DMS153 treated with DMSO at 0.1 percent for 48 hours (cell line): ENCODE data around the gene GANAB.
"Not testable (repeated sequence)": the region's sequence is repeated elsewhere in the genome, so short reads cannot be mapped to it uniquely, and the experiment has no call there.

ENCODE experiments used
- DNase-seq: peaks from one replicate; lab custom pipeline; 2025; ENCODE audit not compliant: unreplicated experiment; lab: John Stamatoyannopoulos, UW

The GANAB gene

DNA sequence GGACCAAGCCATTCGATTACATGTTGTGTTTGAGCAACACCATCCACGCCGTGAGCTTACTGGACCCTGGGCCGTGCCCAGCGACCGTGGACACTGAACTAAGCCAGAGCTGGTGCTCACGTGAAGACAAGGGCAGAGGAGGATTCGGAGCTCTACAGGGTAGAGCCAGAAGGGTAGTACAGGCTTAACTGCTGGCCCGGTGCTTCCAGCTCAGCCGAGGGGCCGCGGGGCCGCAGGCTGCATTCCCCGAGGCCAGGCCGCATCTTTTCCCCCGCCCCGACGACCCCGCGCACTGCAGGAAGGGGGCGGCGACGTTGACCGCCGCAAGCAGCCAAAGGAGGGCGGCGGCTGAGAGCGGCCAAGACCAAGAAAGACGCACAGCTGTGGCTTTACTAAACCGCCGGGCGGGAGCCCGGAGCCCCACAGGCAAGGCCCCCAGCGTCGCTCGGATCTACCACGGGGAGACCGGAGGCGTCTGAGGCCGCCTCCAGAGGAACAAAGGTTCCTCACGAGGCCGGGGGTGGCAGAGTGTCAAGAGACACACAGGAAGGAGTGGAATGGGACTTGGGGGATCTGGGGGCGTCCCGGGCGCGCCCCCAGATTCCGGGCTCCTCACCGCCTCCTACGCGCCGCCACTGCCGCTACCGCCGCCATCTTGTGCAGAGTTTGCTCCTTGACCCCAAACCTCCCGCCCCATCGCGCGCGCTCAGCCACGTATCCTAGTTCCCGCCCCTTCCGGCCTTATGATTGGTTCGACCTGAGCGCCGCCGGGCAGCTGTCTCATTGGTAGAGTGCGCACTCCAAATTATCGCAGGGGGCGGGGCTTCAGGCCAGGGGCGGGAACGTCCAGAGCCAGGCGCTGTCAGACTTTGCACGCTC is at the start of gene GANAB:
Gene GANAB (minus strand): TSS at position 668 of the 879 bp plus-strand sequence. CDS start 14 bp downstream, at position 654.
- DNase-seq: peak; percentile 91

DNA sequence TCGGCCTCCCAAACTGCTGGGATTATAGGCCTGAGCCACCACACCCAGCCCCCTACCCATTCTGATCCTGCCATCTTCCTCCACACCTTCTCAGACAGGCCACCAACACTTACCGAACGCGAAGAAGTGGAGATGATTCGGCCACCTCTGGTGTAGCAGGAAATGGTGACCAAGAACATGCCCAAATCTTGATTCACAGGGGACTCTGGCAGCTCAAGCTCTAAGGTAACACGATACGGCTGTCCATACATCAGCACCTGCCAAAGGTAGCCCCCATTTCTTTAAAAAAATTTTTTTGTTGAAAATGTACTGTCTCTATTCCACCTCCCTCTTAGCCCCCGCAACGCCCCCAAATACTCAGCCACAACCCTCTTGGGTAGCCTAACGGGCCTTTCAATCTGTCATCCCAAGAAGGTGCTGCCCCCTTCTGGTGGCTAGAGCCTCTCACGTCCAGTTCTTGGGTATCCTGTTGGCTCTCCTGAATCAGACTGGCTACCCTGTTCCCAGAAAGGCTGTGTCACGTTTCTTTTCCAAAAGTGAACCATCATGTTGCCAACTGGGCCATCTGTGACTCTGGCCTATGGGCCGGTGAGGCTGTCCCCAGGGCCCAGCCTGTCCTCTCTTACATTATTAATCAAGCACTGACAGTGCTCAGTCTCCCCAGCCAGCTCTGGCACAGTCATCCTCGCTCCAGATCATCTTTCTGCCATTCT is 48.2 kb upstream of the GANAB start:
- peak; percentile 44 for DNase-seq

DNA sequence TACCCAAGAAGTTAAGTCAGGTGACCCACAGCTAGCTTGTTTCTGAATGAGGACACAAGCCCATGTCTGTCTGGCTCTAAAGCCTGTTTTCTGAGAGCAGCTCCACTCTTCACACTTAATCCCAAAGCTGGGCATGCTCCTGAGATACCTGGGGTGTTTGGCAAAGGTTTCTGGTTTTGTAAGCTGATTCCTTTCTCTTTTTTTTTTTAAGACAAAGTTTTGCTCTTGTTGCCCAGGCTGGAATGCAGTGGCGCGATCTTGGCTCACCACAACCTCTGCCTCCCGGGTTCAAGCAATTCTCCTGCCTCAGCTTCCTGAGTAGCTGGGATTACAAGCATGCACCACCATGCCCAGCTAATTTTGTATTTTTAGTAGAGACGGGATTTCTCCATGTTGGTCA is 47.2 kb upstream of the GANAB start:
- DNase-seq: not testable (repeated sequence)

DNA sequence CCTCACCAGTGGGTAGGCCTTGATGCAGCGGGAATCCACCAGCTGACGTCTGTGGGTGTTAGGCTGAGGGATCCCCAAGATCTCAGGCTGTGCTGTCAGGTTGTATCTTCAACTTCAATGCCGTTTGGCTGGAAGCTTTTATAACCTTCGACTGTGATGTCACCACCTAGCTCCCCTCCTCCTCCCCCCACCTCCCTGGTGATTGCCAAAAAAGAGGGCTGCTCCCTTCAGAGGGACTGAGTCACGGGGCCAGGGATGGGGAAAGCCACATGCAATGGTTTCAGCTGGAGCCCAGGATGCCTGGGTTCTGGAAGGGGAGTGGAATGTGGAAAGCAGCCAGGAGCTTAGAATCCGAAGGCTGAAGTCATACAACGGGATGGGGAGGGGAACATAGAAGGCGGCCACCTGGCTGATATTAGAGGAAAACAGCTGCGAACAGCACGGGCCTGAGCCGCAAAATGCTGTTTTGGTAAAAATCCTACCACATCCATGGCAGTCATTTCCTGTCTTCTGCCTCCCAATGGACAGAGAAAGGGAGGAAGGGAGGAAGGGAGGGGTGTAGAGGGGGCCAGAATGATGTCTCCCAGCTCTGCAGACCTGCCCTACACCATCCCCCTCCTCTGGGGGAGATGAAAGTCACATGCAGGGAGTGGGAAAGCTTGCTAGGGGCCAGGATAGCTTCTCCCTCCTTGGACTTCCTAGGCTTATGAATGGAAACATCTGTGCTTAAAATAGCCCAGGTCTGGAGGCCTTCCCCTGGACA is 43.2 kb upstream of the GANAB start, which contains the start of gene LRRN4CL:
Gene LRRN4CL (minus strand): TSS at position 110 of the 763 bp plus-strand sequence. CDS start 1,022 bp downstream, outside the sequence.
- no peak for DNase-seq

DNA sequence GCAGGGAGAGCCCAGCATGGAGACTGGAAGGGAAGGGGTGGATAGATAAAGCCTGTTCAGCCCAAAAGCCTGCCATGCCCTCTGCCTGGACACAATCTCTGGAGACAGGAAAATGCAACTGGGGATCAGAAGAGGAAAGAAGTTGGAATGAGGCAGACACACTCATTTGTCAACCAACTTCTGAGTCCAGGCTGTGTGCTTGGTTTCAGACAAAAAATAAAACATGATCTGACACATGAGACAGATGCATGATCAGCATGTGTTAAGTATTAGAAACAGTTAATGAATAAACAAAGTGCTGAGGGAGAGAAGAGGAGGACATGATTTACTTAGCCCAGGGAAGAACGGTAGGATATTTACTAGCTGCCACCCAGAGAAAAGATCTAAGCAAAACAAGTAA is 42.1 kb upstream of the GANAB start:
- no peak for DNase-seq

DNA sequence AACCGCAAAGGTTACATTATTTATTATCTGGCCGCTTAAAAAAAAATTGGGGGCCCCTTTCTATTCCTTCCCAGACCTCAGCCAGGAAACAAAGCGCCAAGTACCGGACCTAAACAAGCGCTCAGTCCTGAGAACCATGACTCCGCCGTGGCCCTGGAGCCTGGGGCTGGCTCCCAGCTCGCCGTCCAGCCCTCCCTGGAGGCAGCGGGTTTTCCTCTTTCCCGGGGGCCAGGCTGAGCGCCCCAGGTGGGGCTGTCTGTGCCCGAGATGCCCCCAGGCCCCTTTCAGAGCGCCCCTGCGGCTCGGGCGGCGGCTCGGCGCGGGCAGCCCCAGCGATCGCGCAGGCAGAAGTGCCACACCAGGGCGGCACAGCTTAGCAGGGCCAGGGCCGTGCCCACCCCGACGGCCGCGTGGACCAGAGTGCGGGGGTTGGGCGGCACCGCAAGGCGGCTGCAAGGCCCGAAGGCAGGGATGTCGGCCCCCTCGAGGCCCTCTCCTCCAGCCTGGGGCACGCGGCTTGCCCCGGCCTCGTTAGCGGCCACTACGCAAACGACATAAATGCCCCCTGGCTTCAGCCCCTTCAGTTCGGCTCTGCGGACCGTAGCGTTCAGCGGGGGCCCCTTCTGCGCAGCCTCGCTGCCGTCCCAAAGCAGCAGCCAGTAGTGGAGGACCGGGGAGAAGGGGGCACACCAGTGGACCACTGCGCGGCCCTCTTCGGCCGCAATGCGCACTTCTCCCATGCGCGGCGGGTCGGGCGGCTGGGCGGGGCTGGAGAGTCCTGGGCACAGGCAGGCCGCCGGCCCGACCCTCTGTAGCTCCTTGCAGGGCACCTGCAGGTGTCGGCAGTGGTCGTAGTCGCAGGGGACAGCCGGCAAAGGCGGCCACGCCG is 41.3 kb upstream of the GANAB start:
- no peak for DNase-seq

DNA sequence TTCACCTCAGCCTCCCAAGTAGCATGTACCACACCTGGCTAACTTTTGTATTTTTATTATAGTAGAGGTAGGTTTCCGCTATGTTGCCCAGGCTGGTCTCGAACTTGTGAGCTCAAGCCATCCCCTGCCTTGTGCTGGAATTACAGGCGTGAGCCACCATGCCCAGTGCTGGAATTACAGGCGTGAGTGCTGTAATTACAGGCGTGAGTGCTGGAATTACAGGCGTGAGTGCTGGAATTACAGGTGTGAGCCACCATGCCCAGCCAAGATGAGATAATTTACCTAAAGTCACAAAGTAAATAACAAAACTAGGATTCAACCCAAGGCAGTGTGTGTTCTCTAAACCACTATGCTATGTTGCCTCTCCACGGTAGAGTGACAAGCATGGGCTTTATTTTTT is 36.1 kb upstream of the GANAB start:
- no peak for DNase-seq

DNA sequence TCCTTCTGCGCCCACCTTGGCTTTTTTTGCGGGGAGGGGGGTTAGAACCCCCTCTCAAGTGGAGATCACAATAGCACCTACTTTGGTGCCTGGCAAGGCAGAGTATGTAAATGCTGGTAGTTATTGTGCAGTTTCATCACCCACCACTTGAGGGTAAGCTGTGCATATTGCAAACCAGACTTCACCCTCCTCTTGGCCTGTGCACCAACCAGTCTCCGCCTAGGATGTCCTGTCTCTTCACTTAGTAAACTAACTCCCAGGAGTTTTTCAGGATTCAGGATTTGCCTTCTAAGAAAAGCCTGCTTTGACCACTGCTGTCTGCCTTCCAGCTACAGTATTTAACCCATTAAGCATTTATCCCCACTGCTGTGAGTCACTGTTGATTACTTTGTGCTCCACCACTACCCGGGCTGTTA is 34.4 kb upstream of the GANAB start:
- DNase-seq: peak; percentile 68

DNA sequence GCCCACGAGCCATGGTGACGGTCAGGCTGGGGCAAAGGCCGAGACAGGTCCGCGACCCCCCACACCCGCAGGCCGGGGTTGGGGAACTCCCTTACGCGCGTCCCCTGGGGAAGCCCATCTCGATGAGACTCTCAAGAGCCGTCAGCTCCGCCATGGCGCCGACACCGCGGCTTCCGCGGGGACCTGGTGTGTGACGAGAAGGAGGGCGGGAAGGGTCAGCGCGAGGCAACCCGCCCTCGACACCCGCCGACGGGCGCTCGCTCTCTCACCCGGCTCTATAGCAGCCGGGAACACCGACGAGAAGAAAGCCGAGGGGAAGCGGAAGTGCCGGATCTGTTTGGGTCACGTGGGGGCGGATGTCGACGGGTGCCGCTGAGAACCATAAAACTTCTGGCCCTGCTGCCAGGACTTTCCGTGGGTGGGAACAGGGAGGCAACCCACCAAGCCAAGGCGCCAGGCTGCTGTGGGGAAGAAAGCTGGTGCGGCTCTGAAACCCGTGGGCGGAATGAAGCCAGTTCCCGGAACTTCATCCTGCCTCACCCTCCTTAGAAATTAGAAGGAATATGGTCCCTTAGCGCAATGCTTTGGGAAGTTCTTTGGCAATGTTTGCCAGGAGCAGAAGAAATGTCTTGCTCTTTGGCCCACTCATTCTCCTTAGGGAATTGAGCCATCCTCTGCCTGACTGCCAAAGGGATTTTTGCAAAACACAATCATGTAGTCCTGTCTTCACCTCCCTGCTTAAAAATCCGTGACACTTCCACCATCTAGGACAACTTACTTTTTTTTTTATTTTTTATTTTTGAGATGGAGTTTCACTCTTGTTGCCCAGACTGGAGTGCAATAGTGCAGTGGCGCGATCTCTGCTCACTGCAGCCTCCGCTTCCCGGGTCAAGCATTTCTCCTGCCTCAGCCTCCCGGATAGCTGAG is 32.6 kb upstream of the GANAB start, which contains the start of gene UBXN1:
Gene UBXN1 (minus strand): TSS at position 304 of the 927 bp plus-strand sequence. CDS start 150 bp downstream, at position 154.
- DNase-seq: peak; percentile 68

DNA sequence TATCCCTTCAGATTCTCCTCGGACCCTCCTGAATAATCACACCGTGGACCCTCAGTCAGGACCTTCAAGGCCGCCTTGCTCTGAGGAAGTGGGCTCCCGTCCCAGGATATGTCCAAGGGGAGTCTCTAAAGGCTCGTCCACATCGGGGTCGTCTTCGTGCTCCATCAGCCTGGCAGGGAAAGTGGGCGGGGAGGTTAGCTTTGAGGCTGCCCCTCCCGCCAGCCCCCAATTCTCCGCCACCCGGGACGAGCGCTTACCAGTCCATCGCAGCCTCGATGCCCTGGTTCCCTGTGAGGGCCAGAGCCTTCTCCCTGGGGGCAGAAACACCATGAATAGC is 32.0 kb upstream of the GANAB start:
- DNase-seq: no peak

DNA sequence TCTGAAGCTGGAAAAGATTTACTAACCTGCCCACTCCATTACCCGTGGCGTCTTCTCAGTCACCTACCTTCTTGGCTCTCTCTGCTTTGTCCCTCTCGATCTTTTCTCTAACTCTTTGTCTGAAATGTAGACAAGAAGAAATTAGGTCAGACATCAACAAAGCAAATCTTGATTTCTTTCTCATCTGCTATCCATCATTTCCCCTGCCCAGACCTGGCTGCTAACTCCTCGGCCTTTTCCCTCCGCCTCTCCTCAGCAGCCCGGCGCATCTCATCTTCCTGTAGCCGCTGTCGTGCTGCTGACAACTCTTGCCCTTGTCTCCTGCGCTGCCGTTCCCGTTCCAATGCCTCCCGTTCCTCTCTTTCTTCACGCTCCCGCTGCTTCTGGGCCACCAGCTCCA is 31.3 kb upstream of the GANAB start:
- no peak for DNase-seq

DNA sequence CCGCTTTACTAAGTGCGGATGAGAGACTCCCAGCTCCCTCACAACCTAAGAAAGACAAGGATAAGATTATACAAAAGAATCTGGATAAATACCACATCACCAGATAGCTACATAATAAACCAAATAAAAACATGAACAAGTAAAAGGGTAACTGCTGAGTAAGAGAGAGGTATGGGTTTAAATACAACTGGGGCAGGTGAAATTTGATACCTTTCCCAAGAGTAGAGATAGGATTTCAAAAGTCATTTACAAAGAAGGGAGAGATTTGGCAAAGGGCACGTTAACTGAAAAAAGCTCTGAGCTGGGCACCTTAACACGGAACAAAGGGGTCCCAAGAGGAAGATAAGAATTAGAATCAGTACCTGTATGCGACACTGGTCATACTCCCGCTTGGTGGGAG is 30.7 kb upstream of the GANAB start:
- DNase-seq: no peak

DNA sequence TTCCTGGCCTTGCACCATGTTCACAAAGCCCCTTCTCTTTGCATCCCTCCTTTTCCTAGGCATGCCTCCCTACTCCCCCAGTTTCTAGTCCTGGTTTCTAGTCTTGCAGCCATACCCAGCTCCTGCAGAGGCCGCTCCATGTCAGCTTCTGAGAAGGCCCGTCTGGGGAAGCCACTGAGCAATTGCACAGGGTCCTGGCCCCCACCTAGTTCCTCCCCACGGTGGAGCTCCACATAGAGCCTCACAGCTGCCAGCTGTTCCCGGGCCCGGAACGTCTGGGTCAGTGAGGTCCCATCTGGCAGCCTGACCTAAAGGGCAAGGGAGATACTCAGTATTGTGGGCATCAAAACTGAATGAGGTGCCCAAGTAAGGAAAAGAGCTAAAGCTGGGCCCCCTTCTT is 30.3 kb upstream of the GANAB start:
- DNase-seq: no peak

DNA sequence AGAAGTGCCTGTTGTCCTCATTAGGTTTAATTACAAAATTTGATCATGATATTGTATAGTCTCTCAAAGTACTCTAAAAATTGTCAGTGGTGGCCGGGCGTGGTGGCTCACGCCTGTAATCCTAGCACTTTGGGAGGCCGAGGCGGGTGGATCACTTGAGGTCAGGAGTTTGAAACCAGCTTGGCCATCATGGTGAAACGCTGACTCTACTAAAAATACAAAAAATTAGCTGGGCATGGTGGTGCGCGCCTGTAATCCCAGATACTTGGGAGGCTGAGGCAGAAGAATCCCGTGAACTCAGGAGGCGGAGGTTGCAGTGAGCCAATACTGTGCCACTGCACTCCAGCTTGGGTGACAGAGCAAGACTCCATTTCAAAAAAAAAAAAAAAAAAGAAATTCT is 29.0 kb upstream of the GANAB start:
- DNase-seq: not testable (repeated sequence)

DNA sequence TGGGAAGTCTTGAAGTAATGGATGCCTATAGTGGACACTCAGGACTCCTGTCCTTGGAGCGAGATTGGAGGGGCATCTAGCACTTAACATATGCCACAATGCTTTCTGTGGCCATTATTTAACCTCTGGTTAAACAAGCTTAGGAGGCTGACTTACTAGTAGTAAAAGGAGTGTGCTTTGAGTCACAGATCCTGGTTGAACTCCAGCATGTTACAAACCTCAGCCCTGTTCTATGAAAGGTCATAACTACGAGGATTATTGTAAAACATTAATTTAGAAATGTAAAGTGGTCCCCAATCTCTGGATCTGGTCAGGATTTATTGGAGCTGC is 26.7 kb upstream of the GANAB start:
- DNase-seq: no peak

DNA sequence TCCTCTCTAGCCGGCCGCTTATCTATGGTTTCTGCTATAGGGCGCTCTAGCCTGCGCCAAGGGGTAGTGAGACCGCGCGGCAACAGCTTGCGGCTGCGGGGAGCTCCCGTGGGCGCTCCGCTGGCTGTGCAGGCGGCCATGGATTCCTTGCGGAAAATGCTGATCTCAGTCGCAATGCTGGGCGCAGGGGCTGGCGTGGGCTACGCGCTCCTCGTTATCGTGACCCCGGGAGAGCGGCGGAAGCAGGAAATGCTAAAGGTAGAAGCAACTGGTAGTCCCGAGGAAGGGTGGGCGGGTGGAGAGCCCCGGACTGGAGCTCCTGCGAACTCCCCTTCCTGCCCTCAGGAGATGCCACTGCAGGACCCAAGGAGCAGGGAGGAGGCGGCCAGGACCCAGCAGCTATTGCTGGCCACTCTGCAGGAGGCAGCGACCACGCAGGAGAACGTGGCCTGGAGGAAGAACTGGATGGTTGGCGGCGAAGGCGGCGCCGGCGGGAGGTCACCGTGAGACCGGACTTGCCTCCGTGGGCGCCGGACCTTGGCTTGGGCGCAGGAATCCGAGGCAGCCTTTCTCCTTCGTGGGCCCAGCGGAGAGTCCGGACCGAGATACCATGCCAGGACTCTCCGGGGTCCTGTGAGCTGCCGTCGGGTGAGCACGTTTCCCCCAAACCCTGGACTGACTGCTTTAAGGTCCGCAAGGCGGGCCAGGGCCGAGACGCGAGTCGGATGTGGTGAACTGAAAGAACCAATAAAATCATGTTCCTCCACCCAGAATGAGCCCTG is 25.4 kb upstream of the GANAB start, which contains the start of the genes LBHD1 and UQCC3:
Gene LBHD1 (minus strand): TSS at position 660 of the 782 bp plus-strand sequence. CDS start 2,236 bp downstream, outside the sequence.
Gene UQCC3 (plus strand): TSS at position 66 of the 782 bp plus-strand sequence. CDS start 73 bp downstream, at position 139.
- DNase-seq: peak; percentile 66

DNA sequence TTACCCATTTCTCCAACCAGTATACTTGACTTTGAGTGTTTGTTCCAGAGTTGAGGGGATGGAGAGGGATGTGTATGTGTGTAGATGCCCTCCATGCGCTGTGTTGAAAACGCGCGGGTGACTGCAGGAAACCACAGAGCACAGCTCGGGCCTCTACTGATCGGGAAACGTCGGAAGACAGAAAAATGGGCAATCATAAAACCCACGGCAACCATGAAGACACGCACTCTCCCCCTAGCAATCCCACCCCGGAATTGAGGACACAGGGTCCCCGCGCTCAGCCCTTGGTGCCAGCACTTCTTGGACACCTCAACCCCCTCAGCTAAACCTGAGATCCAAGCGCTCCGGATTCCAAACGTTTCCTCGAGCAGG is 24.8 kb upstream of the GANAB start:
- DNase-seq: no peak

DNA sequence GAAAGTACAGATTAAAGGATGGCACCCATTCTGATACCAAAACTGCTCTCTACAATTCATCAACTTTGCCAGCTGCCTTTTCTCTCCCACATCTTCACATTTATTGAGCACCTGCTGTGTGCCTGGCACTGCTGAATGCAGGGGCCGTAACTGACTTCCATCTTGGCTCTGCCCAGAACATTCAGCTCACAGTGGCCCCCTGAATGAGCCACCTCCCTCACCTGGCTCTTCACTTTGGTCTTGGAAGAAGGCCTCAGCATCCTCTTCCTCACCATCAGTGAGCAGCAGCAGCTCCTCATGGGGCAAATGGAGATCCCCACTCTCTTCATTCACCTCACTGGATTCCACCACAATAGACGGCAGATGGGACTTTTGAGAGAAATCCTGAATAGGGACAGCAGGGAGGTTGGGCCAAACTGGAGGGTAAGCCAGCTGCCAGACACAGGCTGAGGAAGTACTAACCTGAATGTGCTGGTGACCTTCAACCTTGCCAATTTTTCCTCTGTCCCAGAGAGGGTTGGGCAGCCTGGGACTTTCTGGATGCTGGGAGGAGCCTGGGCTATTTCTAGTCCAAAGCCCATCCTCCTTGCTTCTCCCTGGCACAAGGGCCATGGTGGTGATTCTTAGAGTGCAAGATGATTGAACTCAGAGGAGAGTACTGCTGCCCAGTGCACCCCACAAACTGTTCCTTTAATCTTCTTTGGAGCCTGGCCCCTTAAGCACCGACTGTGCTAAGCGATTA is 23.2 kb upstream of the GANAB start:
- no peak for DNase-seq
